HL-60 (cell line): ENCODE results near the gene ALG1L2.
"Not testable (repeated sequence)": the region's sequence is repeated elsewhere in the genome, so short reads cannot be mapped to it uniquely, and the experiment has no call there.

Source experiments
- CTCF ChIP-seq: IDR thresholded peaks from one replicate; pipeline ENCODE4 v1.5.1; 2011; ENCODE audit warnings: low read length, control low read depth, inconsistent platforms; ENCODE audit not compliant: insufficient read depth
- SPI1 ChIP-seq: IDR thresholded peaks from 2 replicates; pipeline ENCODE4 v1.6.1; 2012; ENCODE audit warnings: low read depth, mild to moderate bottlenecking, borderline replicate concordance

GRCh38 chr3:130137685-130138084 is 56.1 kb downstream of the ALG1L2 start:
- TF ChIP-seq CTCF, SPI1: not testable (repeated sequence)
